VCaP (cell line): ENCODE results near the gene BTLA.

Experiments
- H3K27ac ChIP-seq: fragments of 450-650 bp; 2 replicates; pipeline ENCODE4 v1.5.1; 2017
- TF ChIP-seq, protein P1 (sequence below): fragments of 450-650 bp; conservative IDR thresholded peaks from 2 replicates; pipeline ENCODE4 v1.5.1; 2017; ENCODE audit warnings: mild to moderate bottlenecking, moderate library complexity

BTLA gene

DNA sequence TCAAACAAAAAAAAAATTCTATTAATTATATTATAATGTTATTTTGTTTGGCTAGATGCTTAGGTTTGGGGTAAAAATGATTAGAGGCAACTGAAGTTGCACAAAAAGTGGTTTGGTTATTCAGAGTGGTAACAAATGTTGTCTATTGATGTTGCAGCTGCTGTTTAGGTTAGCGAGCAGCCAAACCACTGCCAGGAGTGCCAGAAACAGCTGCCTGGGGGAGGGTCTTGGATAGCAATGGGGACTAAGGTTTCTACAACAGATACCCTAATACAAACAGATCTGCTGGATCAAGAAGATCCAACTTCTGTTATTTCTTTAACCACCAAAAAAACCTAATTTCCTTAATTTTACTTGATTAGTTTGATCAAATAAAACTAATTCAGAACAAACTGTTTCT, 26.6 kb downstream of the BTLA start:
- H3K27ac ChIP-seq = peak overlapping the region; percentile 34; the same call in 1 of the 2 replicates
- TF ChIP-seq, protein P1, sequence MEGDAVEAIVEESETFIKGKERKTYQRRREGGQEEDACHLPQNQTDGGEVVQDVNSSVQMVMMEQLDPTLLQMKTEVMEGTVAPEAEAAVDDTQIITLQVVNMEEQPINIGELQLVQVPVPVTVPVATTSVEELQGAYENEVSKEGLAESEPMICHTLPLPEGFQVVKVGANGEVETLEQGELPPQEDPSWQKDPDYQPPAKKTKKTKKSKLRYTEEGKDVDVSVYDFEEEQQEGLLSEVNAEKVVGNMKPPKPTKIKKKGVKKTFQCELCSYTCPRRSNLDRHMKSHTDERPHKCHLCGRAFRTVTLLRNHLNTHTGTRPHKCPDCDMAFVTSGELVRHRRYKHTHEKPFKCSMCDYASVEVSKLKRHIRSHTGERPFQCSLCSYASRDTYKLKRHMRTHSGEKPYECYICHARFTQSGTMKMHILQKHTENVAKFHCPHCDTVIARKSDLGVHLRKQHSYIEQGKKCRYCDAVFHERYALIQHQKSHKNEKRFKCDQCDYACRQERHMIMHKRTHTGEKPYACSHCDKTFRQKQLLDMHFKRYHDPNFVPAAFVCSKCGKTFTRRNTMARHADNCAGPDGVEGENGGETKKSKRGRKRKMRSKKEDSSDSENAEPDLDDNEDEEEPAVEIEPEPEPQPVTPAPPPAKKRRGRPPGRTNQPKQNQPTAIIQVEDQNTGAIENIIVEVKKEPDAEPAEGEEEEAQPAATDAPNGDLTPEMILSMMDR = no peak

DNA sequence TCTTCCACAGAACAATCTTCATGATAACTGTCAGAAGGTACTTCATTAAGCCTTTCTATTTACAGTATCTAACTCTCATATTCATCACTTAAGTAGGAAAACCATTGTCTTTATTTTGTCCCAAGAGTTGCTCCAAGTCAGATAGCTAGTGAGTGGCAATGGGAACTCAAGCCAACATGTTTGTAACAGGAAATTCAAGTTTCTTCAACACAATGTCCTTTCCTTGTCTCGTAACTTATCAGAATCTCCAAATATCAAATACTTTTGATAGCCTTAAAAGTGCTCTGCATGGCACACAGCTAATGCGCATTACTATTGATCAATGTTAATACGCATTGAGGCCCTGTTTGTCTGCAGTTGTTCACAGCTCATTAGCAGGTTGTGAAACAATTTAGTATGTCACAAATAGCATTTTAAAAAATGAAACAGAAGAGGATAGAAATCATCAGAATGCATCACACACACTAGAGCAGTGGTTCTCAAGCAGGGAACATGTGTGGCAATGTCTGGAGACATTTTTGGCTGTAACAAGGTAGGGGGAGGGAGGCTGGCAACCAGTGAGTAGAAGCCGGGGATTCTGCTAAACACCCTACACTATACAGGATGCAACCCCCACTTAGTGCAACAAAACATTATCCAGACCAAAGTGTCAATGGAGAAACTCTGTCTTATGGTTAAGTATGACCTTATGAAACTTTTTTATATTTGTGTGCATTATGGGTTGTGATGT, 27.5 kb downstream of the BTLA start:
- H3K27ac ChIP-seq = no peak overlapping the region
- TF ChIP-seq, protein P1 = no peak

DNA sequence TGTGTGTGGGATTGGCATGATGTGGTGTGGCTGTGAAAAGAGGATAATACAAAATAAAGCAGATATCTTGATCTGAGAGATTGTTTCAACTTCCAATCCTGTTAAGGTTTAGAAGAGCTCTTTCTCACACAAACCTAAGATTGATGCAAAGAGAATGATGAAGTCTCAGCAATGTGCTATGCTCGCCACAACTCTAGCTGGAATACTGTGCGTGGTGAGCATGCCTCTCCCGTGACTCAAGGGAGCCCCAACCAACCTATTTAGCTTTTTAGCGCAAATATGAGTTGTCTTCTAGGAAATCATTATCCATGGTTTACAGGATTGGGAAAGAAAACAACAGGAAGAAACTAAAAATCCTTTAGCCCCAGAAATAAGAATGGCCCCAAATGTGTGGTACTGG, 28.5 kb downstream of the BTLA start:
- TF ChIP-seq, protein P1 = no peak
- no peak overlapping the region for H3K27ac ChIP-seq

DNA sequence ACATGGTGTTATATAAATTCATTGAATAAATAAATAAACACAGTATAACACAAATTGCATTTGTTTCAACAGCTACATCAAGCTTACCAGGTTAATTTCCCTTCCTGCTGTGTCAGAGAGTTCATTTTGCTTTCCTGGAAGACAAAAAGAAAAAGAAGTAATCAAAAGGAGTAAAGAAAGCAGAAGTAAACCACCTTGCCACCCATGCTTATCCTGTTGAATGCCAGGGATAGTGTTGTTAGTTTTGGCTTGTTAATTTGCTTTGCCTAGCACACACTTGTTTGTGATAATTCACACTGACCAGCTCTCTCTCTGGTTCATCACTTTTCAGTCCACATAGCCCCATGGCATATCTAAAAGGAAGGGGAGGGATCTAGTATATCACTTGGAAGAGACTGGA, 29.6 kb downstream of the BTLA start:
- no peak overlapping the region for H3K27ac ChIP-seq
- TF ChIP-seq, protein P1 = no peak

DNA sequence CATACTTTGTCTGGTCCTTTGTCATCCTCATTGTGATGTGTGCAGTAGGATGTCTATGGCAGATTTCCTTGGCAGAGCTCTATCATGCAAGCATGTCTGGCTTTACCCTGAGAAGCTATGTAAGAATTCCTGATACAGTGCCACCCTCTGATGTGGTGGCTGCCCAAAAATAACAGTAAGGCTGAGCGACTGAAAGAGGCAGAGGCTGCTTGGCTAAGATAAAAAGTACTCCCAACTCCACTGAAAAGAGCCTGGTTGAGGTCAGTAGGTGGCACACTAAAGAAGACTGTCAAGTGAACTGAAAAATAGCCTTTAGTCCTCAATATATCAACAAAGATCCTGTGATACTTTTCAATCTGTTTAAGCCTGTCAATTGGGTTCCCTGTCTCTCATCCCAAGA, 31.7 kb downstream of the BTLA start:
- TF ChIP-seq, protein P1 = no peak
- H3K27ac ChIP-seq = no peak overlapping the region

DNA sequence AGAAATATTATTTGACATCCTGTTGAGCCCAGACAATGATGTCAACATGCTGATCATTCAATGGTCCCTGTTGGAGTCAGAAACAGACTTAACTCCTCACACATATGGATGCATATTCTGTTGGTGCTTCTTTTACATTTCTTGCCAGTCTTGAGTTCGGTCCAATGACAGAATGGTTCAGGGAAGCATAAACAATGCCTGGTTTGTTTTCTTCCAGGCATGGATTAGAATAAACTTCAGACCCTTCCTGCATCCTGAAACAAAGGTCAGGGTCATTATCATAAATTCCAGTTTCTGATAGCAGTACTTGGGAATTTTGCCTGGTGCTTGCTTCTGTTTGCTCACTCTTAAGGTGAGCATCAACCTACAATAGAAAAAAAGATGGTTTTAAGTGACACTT, 33.3 kb downstream of the BTLA start:
- H3K27ac ChIP-seq = no peak overlapping the region

DNA sequence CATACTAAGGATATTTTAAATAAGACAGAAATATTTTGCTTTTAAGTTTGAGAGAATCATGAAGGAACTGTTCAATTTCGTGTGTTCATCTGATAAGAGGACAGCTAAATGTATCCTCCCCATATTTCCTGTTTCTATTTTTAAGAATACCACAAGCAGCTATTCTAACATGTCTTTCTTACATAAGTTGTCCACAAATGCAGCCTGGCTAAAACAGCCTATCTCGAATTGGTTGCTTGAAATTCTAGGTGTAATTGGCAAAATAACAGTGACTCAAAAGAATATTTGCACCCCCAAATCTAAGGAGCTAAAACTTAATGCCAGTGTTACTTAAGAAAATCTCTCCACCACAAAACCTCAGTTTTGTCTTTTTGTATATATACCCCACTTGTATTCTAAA, 35.0 kb downstream of the BTLA start:
- no peak overlapping the region for H3K27ac ChIP-seq
- TF ChIP-seq, protein P1 = no peak

More for the DNA sequence above, 33.3 kb downstream of the BTLA start:
- TF ChIP-seq, protein P1 = no peak
